ENCODE data around the gene USP22.

Gene USP22

DNA sequence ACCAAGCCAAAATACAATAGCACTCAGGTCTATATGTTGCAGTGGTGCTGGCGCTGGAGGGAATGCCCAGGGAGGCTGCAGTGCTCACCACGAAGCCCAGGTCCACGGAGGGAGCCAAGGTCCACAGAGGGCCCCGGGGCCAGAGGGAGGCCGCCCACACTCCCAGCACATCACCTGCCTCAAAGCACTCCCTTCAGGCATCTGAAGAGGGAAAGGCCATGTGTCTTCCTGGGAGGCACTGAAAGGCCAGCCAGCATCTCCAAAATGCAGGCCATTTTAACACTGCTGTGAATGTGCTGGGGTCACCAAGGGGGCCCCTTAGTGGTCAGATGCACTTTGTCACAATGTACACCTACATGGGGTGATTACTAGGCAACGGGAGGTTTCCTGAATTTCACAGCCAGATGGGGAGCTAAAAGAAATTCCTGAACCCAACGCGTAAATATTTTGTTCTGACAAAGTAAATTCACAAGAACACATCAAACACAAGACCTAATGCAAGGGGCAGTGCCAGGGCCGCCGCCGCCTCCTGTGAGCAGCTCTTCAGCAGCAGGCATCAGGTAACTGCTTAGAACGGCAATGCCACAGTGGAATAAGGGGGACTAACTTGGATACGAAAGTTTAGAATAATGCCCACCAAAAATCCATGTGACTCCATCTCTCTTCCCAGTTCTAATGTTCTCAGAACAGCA, 42.8 kb downstream of the USP22 start:
- peak overlapping the region; percentile 38 for H3K27ac ChIP-seq
- TF ChIP-seq CTCF (IDR thresholded peaks at IDR 0.05) (no peak), ZFX (IDR thresholded peaks at IDR 0.05; ENCODE audit: borderline replicate concordance) (no peak)

DNA sequence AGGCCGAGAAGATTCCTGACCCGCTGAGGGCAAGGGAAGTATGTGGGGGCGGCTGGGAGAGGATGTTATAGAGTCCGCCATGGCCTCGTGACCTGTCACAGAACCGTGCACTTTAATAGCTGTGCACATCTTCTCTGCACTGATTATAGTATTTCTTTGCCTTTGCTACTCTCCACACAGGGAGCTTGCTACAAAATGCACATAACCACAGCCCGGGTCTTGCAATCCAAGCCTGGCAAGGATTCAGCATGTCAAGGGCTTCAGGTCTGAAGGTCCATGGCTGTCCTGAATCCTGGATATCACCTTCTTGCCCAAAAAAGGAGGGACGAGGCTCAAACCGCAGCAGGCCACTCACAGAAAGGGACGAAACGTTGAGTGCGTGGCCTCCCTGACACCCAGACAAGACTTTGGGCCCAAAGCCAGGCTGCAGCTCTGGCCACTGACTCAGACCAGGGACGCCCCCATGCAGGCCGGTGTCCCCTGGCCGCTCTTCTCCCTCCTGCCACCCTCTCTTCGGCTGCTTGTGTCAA, 43.7 kb downstream of the USP22 start:
- H3K27ac ChIP-seq: peak overlapping the region; percentile 38
- TF ChIP-seq ZFX (IDR thresholded peaks at IDR 0.05; ENCODE audit: borderline replicate concordance): no peak
- no peak for TF ChIP-seq CTCF (IDR thresholded peaks at IDR 0.05)

GRCh38 chr17:20998571-20999043, 44.2 kb downstream of the USP22 start:
- peak overlapping the region; percentile 38 for H3K27ac ChIP-seq
- TF ChIP-seq CTCF (IDR thresholded peaks at IDR 0.05) (no peak), ZFX (IDR thresholded peaks at IDR 0.05; ENCODE audit: borderline replicate concordance) (no peak)

- peak overlapping the region; percentile 38 for H3K27ac ChIP-seq
- TF ChIP-seq CTCF (IDR thresholded peaks at IDR 0.05) (no peak), ZFX (IDR thresholded peaks at IDR 0.05; ENCODE audit: borderline replicate concordance) (no peak)
Observed at GRCh38 chr17:20997711-20998570, 44.9 kb downstream of the USP22 start.

DNA sequence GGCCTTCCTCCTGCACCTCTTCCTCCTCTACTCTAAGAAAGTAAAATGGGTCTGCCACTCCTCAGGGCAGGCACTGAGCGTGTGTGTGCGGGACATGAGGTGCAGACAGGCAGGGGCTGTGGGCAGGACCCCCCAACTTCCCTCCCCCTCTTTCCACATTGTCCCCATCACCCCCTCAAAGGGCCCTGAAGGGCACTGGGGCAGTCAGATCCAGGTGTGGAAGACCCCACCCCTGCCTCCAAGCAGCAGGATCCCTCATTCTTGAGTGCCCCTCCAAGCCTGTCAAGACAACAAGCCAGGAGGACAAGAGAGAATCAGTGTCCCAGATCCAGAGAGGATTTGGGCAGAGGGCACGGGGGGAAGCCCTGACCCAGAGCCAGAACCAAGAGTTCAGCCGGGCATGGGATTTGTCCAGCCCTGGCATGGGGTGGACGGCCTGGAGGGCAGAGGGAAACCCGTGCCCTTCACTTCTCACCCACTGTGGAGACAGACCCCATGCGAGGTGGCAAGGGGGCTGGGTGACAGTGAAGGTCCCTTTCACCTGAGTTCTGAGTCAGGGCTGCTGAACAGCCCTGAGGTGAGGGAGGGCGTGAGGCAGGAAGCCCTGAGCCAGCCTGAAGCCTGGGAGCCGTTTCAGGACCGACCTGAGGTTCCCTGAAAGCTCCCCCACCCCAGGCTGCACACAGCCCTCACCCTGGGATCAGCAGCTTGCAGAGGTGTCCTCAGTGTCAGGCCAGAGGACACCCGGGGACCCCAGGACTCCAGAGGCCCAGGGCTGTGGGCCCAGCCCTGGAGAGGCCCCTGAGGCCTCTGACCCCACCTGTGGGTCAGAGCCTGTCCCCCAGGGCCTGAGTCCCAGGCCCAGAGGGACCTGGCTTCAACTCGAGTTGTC, 45.8 kb downstream of the USP22 start:
- TF ChIP-seq CTCF (IDR thresholded peaks at IDR 0.05) (no peak), ZFX (IDR thresholded peaks at IDR 0.05; ENCODE audit: borderline replicate concordance) (no peak)
- H3K27ac ChIP-seq: peak overlapping the region; percentile 38

- peak overlapping the region; percentile 23; the same call in 1 of the 2 replicates for H3K27ac ChIP-seq
- no peak for TF ChIP-seq ZFX (IDR thresholded peaks at IDR 0.05; ENCODE audit: borderline replicate concordance)
- no peak for TF ChIP-seq CTCF (IDR thresholded peaks at IDR 0.05)
Observed at GRCh38 chr17:20995873-20996723, 46.7 kb downstream of the USP22 start.

All from 22Rv1 (cell line).